GM12864 (cell line): Measurements from ENCODE around the gene SLC9B2.

Experiments used
- DNase-seq: peaks from one replicate; pipeline ENCODE4 v3.0.0-alpha.2; 2011; ENCODE audit warnings: low read depth
- H3K4me3 ChIP-seq: 2 replicates; pipeline ENCODE4 v1.5.1; 2011; ENCODE audit warnings: mild to moderate bottlenecking, low read depth, low read length, control low read depth
- CTCF ChIP-seq: IDR thresholded peaks from 2 replicates; pipeline ENCODE4 v1.5.1; 2011; ENCODE audit warnings: low read depth, mild to moderate bottlenecking, moderate library complexity, low read length, control low read depth, inconsistent platforms; ENCODE audit errors: missing control alignments

The SLC9B2 gene

GRCh38 chr4:103054030-103054429, 22.5 kb downstream of the SLC9B2 start:
- no peak overlapping the region for H3K4me3 ChIP-seq
- no peak for DNase-seq
- TF ChIP-seq CTCF: no peak

GRCh38 chr4:103052779-103053178, 23.8 kb downstream of the SLC9B2 start:
- no peak overlapping the region for H3K4me3 ChIP-seq
- DNase-seq: no peak
- TF ChIP-seq CTCF: no peak

DNA sequence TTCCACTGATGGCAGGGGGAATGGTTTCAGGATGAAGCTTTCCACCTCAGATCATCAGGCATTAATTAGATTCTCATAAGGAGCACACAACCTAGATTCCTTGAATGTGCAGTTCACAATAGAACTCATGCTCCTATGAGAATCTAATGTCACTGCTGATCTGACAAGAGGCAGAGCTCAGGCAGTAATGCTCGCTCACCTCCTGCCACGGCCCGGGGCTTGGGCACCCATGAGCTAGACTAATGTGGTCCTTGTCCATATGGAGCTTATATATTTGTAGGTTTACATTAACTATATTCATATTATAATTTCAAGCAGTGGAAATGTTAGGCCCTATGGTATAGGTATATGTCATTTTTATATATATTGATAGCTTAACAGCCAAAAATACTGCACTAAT, 24.4 kb downstream of the SLC9B2 start:
- no peak for DNase-seq
- no peak for TF ChIP-seq CTCF

GRCh38 chr4:103050736-103051436, 25.7 kb downstream of the SLC9B2 start:
- H3K4me3 ChIP-seq: no peak overlapping the region
- no peak for TF ChIP-seq CTCF
- no peak for DNase-seq

More for the DNA sequence above, 24.4 kb downstream of the SLC9B2 start:
- H3K4me3 ChIP-seq: no peak overlapping the region

- peak; percentile 80 for TF ChIP-seq CTCF
- DNase-seq: peak; percentile 13
- H3K4me3 ChIP-seq: no peak overlapping the region
These were observed 29.9 kb downstream of the SLC9B2 start for GRCh38 chr4:103046416-103047290.

GRCh38 chr4:103044183-103044582, 32.4 kb downstream of the SLC9B2 start:
- DNase-seq: no peak
- no peak overlapping the region for H3K4me3 ChIP-seq
- TF ChIP-seq CTCF: no peak
